GM18519 (cell line): Measurements from ENCODE around the gene DYNLT2.
"Not testable (repeated sequence)": the region's sequence is repeated elsewhere in the genome, so short reads cannot be mapped to it uniquely, and the experiment has no call there.

ENCODE experiments used
- ATAC-seq: cut with Tn5 transposase; IDR thresholded peaks from one replicate; pipeline ENCODE4 v1.9.1; 2021; ENCODE audit warnings: mild to moderate bottlenecking, moderate library complexity; ENCODE audit not compliant: unreplicated experiment, low FRiP score

Gene DYNLT2

GRCh38 chr6:169783971-169784820 is 32.8 kb upstream of the DYNLT2 start:
- no peak for ATAC-seq

GRCh38 chr6:169783401-169783800 is 32.0 kb upstream of the DYNLT2 start:
- no peak for ATAC-seq

GRCh38 chr6:169782966-169783365 is 31.6 kb upstream of the DYNLT2 start:
- ATAC-seq, result no peak

GRCh38 chr6:169780571-169781091 is 29.3 kb upstream of the DYNLT2 start:
- no peak for ATAC-seq

GRCh38 chr6:169779896-169780295 is 28.5 kb upstream of the DYNLT2 start:
- no peak for ATAC-seq

GRCh38 chr6:169779092-169779815 is 27.9 kb upstream of the DYNLT2 start:
- no peak for ATAC-seq

- no peak for ATAC-seq
Measured at GRCh38 chr6:169778646-169779045, 27.3 kb upstream of the DYNLT2 start.

GRCh38 chr6:169777896-169778295 is 26.5 kb upstream of the DYNLT2 start:
- no peak for ATAC-seq

GRCh38 chr6:169776379-169776778 is 25.0 kb upstream of the DYNLT2 start:
- no peak for ATAC-seq

GRCh38 chr6:169775321-169775720 is 23.9 kb upstream of the DYNLT2 start:
- no peak for ATAC-seq

GRCh38 chr6:169774347-169774746 is 23.0 kb upstream of the DYNLT2 start:
- no peak for ATAC-seq

GRCh38 chr6:169766921-169767736 is 15.8 kb upstream of the DYNLT2 start:
- ATAC-seq, result no peak

- ATAC-seq, result no peak
Measured at GRCh38 chr6:169766232-169766631, 14.9 kb upstream of the DYNLT2 start.

GRCh38 chr6:169765789-169766188 is 14.4 kb upstream of the DYNLT2 start:
- not testable (repeated sequence) for ATAC-seq

GRCh38 chr6:169763881-169764280 is 12.5 kb upstream of the DYNLT2 start:
- no peak for ATAC-seq

GRCh38 chr6:169763308-169763707 is 11.9 kb upstream of the DYNLT2 start:
- no peak for ATAC-seq

GRCh38 chr6:169755162-169755561 is 3.8 kb upstream of the DYNLT2 start:
- no peak for ATAC-seq

- no peak for ATAC-seq
Measured at GRCh38 chr6:169752074-169752623, 777 bp upstream of the DYNLT2 start.

- no peak for ATAC-seq
Measured at GRCh38 chr6:169746556-169746955, 4.8 kb downstream of the DYNLT2 start.

GRCh38 chr6:169745405-169745804 is 6.0 kb downstream of the DYNLT2 start:
- ATAC-seq, result no peak
